HFF-Myc (cell line): ENCODE measurements around the gene ZNF423.

ENCODE experiments used
- DNase-seq: peaks from one replicate; pipeline ENCODE4 v3.0.0-alpha.2; 2011; ENCODE audit warnings: low read depth; ENCODE audit errors: extremely low read depth
- H3K4me3 ChIP-seq: replicated peaks from 2 replicates; pipeline ENCODE4 v1.5.1; 2011; ENCODE audit warnings: low read depth, mild to moderate bottlenecking, control low read depth, low read length
- TF ChIP-seq, protein P1 (sequence below): IDR thresholded peaks from 2 replicates; pipeline ENCODE4 v1.5.1; 2012; ENCODE audit warnings: mild to moderate bottlenecking, low read depth, low read length, control low read depth; ENCODE audit errors: missing control alignments

ZNF423 gene

DNA sequence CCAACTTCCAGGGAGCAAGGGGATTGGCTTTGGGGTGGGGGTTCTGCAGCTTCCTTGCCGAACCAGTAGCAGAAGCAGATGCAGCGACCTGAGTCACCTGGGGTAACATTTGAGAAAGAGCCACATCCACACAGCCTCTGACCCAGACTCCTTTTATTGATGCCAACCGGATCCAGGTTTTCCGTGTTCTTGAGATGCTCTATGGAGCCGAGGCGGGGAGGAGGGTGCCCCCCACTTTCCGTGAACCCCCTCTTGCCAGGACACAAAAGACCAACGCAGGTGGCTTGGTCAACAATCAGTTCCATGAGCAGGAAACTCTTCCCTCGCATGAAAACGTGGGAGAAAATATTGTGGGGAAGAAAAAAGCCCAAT lies 356.5 kb downstream of the ZNF423 start:
- no peak overlapping the region for H3K4me3 ChIP-seq
- TF ChIP-seq, protein P1, sequence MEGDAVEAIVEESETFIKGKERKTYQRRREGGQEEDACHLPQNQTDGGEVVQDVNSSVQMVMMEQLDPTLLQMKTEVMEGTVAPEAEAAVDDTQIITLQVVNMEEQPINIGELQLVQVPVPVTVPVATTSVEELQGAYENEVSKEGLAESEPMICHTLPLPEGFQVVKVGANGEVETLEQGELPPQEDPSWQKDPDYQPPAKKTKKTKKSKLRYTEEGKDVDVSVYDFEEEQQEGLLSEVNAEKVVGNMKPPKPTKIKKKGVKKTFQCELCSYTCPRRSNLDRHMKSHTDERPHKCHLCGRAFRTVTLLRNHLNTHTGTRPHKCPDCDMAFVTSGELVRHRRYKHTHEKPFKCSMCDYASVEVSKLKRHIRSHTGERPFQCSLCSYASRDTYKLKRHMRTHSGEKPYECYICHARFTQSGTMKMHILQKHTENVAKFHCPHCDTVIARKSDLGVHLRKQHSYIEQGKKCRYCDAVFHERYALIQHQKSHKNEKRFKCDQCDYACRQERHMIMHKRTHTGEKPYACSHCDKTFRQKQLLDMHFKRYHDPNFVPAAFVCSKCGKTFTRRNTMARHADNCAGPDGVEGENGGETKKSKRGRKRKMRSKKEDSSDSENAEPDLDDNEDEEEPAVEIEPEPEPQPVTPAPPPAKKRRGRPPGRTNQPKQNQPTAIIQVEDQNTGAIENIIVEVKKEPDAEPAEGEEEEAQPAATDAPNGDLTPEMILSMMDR = no peak
- no peak for DNase-seq

DNA sequence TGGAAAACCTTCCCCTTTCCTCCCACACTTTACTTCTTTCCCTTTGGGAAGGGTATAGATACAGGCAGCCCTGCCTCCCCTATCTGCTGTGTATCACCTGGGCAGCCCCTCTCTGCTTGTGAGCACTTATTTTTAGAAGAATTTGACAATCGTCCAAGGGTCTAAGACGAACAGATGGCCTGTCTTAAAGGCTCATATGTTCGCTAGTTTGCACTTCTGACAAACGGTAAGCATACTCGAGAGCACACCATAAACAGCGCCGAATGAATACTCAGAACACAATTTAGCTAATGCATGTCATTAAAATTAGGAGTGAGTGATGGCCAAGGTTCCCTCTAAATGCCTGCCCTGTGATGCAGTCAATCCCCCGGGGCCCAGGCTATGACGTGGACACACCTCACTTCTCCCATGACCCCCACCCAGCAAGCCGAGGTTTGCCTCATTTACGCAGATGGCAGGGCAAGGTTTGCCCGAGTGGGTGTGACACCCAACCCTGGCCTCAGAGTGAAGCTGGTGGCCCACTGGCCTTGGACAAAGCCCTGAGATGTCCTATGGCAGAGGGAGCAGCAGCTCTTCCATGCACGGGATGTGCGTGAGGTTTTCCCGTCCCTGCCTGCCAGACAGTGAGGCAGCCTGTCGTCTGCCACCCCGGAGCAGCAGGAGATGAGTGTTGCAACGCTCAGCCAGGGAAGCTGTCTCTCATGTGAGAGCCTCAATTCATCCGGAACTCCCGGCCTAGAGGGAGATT lies 357.1 kb downstream of the ZNF423 start:
- DNase-seq = no peak
- TF ChIP-seq, protein P1 = no peak
- no peak overlapping the region for H3K4me3 ChIP-seq

DNA sequence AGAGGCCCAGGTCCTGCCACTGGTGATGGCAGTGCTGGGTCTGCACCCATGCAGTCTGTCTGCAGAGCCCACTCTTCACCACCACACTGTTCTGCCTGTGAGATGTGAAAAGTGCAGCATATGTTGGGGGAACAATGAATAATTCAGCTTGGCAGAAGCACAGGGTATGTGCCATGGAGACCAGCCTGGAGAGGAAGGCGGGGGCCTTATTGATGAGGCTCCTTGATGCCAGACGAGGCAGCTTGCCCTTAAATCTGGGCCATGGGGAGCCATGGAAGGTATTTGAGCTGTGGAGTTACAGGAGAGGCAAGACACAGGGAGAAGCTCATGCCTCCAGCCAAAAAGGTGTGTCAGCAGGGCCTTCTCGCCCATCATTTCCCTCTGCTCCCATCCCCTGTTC lies 357.6 kb downstream of the ZNF423 start:
- H3K4me3 ChIP-seq = no peak overlapping the region
- DNase-seq = no peak
- TF ChIP-seq, protein P1 = no peak

DNA sequence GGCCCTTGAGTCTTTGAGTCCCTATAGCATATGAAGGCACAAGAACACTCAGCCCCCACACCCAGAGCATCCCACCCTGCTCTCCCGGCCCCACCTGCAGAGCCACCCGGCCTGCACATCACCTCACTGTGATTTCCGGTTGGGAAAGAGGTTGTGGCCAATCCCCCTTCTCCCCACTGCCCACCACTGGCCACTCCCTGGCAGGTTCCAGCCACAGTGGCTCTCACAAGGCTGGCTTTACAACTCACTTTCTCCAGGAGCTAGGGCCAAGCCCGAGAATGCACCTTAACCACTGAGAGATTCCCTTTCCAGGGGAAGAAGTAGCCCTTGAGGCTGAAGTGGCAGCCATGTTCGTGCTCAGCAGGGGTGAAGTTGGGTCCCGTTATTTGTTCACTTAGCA lies 358.4 kb downstream of the ZNF423 start:
- DNase-seq = no peak
- TF ChIP-seq, protein P1 = no peak
- H3K4me3 ChIP-seq = no peak overlapping the region

DNA sequence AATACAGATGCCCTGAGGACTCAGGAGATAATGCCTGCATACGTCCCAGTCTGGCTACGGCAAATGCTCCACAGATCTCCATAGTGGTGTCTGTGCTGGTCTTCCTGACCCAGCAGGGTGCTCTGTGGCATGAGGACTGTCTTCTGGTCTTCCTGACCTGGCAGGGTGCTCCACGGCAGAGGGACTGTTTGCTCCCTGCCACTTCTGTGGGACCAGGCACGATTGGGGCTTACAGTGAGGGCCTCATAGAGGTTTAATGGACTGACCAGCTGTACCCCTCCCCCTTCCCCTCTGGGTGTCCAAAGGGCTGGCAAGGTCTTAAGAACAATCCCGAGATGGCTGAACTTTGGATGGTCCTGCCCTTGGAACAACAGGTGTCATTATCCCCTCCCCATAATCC lies 359.3 kb downstream of the ZNF423 start:
- no peak overlapping the region for H3K4me3 ChIP-seq

DNA sequence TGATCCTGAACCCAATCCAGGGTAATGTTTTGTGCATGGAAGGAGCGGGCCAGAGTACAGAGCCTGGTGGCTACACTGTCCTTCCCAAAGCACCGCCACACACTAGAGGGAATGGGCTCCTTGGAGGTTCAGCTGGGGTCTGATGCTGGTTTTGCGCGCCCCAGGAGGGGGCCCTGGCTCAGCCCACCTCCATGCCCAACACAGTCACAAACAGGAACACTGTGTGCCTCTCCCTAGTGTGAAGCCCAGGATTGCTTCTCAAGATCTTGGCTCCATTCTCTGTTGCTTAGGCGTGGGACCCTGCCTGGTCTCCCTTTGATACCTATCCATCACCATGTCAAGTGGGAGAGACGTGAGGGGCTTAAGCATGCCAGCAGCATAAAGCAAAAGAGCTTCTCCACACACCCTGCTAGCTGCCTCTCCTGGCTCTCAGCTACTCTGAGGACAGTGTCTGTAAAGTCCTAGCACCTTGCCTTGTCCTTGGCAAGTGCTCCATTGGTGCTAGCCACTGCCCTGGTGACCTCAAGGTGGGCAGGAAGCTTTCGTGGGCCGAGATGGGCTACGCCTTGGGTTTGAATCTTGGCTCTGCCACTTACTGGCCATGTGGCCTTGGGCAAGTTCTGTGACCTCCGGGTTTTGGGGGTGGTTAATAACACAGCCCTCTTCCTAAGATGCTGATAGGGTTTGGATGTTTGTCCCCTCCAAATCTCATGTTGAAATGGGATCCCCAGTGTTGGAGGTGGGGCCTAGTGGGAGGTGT lies 360.1 kb downstream of the ZNF423 start:
- DNase-seq = no peak
- no peak overlapping the region for H3K4me3 ChIP-seq
- TF ChIP-seq, protein P1 = no peak

More for the DNA sequence above, 359.3 kb downstream of the ZNF423 start:
- TF ChIP-seq, protein P1 = no peak
- no peak for DNase-seq
